Measurements from ENCODE around the gene SLC38A2. TPM values are rescaled to one million over a fixed set of nuclear protein-coding genes. Genes with fewer than 3 reads are reported as not detected.

Gene SLC38A2
- total RNA-seq, 1 experiment from 2014 or later, result 453 TPM

DNA sequence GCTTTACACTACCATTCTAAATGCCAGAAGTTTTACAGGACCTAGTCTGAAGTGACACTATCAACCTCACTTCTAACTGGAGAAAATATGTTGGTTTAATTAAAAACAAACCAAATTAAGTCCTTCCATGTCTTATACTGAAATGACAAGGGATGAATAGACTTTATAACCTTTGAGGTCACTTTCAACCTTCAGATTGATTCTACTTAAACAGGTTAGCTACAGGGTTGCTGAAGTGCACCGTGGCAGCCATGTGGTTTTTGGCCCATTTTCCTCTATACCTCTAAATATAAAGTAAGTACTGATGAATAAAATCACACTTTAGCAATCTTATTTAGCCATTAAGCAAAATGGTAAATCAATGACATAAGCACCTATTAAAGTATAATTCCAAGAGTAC lies 3.9 kb downstream of the SLC38A2 start:
- Histone ChIP-seq H3K27me3 (ENCODE audit: insufficient read depth, low read length) (no peaks in the 10 kb centered on the region), H3K18ac (ENCODE audit: insufficient read length, low read depth, low read length) (no peak overlapping the region), H3K23me2 (ENCODE audit: insufficient read length, low read depth, low read length, poor library complexity, severe bottlenecking) (peaks cover 7% of the 10 kb centered on the region), H2AFZ (ENCODE audit: low read length) (no peak overlapping the region), H2AK5ac (ENCODE audit: insufficient read length, low read length) (no peak overlapping the region), H4K91ac (ENCODE audit: insufficient read length, low read depth, low read length) (no peak overlapping the region), H4K20me1 (ENCODE audit: control insufficient read depth, insufficient read depth, insufficient read length) (peaks cover 2% of the 10 kb centered on the region), H3K79me1 (ENCODE audit: insufficient read depth, low read depth, low read length, poor library complexity, severe bottlenecking) (peaks cover 4% of the 10 kb centered on the region), H2BK12ac (ENCODE audit: insufficient read length, low read depth, low read length) (no peak overlapping the region), H4K5ac (ENCODE audit: insufficient read length, low read depth, low read length) (no peak overlapping the region), H2BK5ac (ENCODE audit: insufficient read length, low read length) (no peak overlapping the region), H2BK15ac (ENCODE audit: low read depth, low read length) (no peak overlapping the region), H3K4me2 (ENCODE audit: insufficient read depth, insufficient read length, low read length) (peak overlapping the region; percentile 47), H3K56ac (ENCODE audit: insufficient read length, low read depth, low read length) (no peak overlapping the region), H3K27ac (ENCODE audit: insufficient read length, low read depth, low read length) (no peak overlapping the region), H3K4me1 (ENCODE audit: insufficient read depth, low read length) (no peaks in the 10 kb centered on the region), H2BK120ac (ENCODE audit: low read depth, low read length, poor library complexity, severe bottlenecking) (no peak overlapping the region), H3K14ac (ENCODE audit: insufficient read depth, low read length) (no peak overlapping the region), H3K9me3 (ENCODE audit: control insufficient read depth, low read depth, low read length) (no peaks in the 10 kb centered on the region), H3K4ac (ENCODE audit: low read depth, low read length) (no peak overlapping the region), H3K79me2 (ENCODE audit: insufficient read depth, low read length) (peaks cover 21% of the 10 kb centered on the region; the same call in 1 of the 2 replicates), H2BK20ac (ENCODE audit: low read depth, low read length, poor library complexity, severe bottlenecking) (no peak overlapping the region), H4K8ac (replicated peaks; ENCODE audit: insufficient read length, low read depth, low read length) (no peak overlapping the region), H3K9ac (ENCODE audit: extremely low read depth, insufficient read length, low read length) (peak overlapping the region; percentile 1), H3T11ph (ENCODE audit: low read length) (no peak overlapping the region), H3K23ac (ENCODE audit: insufficient read length, low read depth, low read length) (no peak overlapping the region)
- DNase-seq, result no peak
- Mint-ChIP-seq H3K36me3 (ENCODE audit: insufficient read depth in 1 of 3, low read depth in 3 of 3) (peaks cover 73 to 84% (median 77%) of the 10 kb centered on the region in 3 experiments), H3K4me1 (peaks cover 30 to 34% of the 10 kb centered on the region in 2 experiments), H3K9me3 (peaks cover 5 to 8% of the 10 kb centered on the region in 2 experiments; a peak in 4 of 5 replicates), H3K4me3 (peak overlapping the region; percentile 97 to 99), H3K27me3 (ENCODE audit: low read depth) (peaks cover 2% of the 10 kb centered on the region; the same call in 1 of the 2 replicates), H3K27ac (no peak overlapping the region)
- WGBS (ENCODE audit: extremely low coverage, insufficient read length, low lambda C conversion rate), result no CpG with 5 or more reads among the region's 1 CpG
- TF ChIP-seq CTCF (conservative IDR thresholded peaks at IDR 0.05), result no peak
